ENCODE data around the gene RELL1.

RELL1 gene

DNA sequence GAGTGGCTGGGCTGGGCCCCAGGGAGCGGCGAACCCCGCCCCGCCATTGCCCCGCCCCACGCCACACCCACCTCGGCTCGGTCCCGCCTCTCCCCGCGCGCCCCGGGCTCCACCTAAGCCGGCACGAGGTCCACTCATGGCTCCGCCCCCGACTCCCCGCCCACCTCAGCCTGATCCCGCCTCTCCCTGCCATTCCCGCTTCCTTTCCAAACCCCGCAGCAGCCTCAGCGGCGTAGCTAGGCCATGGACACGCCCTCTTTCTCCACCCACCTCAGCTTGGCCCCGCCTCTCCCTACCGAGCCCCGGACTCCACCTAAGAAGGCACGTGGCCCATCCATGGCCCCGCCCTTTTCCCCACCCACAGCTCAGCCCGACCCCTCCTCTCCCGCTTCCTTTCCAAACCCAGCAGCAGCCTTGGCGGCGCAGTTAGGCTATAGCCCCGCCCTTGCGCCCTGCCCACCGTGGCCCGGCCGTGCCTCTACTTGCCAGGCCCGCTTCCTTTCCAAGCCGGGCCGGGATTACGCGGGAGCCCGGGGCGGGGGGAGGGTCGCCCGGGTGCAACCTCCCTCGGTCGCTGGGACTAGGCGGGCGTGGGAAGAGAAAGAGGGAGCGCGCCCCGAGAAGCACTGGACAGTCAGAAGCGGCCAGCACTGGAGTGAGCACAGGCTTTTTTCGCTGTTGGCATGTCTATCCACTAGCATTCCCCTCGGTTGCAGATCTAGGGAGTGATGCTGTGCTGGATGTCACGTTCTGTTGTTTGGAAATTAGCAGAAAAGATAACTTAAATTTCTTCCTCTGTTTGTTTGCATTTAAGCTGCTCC, at the start of gene RELL1:
TSS of gene RELL1 (minus strand) at position 4 of the 821 bp plus-strand sequence. CDS start 89 bp downstream, outside the sequence.
- DNase-seq (ENCODE audit: low read depth), result peak; percentile 94

DNA sequence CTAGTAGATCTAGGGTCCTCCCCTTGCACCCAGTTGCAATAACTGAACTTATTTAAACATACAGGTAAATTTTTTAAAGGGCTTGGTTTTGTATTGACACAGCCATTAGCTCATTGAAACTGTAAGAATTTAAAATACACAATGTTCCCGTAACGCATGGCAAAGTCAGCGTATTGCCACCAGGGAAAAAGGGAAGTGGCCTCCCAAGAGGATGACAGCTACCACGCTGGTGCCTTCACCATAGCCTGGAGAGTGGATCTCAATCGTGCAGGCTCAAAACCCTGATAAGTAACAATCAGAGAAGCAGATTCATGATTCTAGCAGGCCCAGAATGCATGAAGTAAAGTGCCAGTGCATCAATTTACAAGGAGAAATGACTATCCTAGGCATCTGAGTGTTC, 49.4 kb upstream of the RELL1 start:
- no peak for DNase-seq (ENCODE audit: low read depth)

DNA sequence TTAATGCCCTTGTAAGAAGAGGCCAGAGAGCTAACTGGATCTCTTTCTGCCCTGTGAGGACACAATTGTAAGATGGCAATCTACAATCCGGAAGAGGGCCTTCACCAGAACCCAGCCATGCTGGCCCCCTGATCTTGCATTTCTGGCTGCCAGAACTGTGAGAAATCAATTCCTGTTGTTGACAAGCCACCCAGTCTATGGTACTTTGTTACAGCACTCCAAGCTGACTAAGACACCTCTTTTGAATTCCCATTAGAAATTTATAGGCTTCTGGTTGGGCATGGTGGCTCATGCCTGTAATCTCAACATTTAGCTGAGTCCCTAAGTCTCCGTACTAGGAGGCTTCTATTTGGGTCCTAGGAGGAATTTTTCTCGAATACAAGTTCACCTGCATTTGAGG, 48.8 kb upstream of the RELL1 start:
- DNase-seq (ENCODE audit: low read depth), result no peak

DNA sequence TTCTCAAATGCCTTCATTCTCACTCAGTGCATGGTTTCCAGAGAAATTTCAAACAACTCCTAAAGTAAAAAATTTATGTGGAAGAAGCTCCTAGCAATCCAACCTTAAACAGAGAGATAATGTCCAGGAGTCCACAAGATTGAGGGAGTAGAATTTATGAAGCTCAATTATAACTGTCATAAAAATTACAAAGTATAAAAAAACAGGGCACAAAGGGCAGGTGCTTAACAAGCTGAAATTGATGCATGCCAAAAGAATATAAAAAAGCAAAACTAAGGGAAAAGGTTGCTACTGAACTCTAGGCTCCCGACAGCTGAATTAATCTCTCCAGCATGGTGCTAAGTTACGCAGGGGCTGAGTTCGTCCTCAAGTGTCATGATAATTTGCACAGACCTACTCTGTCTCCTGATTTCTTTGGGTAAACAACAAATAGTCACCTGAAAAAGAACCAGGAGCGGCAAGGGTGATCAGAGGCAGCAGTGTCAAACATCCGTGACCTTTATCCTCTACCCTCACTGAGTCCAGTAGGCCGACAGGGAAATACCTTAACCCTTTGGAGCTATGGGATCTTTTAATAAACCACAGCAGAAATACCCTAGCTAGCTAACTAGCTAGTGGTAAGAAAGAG, 47.2 kb upstream of the RELL1 start:
- DNase-seq (ENCODE audit: low read depth), result no peak

DNA sequence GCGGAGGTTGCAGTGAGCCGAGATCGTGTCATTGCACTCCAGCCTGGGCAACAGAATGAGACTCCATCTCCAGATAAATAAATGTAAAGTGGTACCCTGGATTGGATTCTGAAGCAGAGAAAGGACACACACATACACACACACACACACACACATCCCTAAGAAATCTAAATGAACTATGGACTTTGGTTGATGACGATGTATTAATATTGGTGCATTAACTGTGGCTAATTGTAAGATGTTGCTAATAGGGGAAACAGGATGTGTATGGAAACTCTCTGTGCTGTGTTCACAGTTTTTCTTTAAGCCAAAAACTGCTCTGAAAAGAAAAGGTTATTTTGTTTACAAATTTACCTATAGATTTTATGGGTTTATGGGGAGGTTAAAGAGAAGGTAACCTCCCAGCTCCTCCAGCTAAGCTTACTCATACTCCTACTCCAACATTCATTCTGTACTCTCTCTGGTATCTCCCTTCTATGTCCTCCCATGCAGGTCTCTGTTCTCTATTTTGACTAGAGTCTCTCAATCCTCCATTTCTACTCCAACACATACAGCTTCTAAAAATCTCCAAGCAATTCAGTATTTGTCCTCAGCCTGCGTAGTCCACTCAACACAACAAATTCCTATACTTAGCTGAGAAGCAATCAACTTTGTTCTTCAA, 46.5 kb upstream of the RELL1 start:
- DNase-seq (ENCODE audit: low read depth), result no peak

DNA sequence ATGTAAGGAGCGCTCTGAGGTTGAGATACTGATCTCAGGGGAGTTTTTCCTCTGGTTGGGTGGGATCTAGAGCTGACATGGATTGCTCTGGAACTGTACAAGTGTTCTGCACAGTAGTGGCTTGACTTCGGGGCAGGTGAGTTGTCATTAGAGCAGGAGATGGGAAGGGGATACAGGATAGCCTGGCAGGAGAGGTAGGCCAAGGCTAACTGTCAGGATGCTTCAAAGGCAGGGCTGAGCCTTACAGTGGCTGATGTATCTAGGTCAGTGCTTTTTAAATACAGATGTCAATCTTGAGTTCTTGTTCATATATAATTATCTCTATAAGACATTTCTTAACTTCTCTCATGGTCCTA, 43.5 kb upstream of the RELL1 start:
- no peak for DNase-seq (ENCODE audit: low read depth)

GRCh38 chr4:37728064-37728463, 41.9 kb upstream of the RELL1 start:
- no peak for DNase-seq (ENCODE audit: low read depth)

- no peak for DNase-seq (ENCODE audit: low read depth)
Measured at GRCh38 chr4:37727635-37728034, 41.5 kb upstream of the RELL1 start.

- DNase-seq (ENCODE audit: low read depth), result no peak
Measured at GRCh38 chr4:37726666-37727065, 40.5 kb upstream of the RELL1 start.

- no peak for DNase-seq (ENCODE audit: low read depth)
Measured at GRCh38 chr4:37725718-37726117, 39.5 kb upstream of the RELL1 start.

DNA sequence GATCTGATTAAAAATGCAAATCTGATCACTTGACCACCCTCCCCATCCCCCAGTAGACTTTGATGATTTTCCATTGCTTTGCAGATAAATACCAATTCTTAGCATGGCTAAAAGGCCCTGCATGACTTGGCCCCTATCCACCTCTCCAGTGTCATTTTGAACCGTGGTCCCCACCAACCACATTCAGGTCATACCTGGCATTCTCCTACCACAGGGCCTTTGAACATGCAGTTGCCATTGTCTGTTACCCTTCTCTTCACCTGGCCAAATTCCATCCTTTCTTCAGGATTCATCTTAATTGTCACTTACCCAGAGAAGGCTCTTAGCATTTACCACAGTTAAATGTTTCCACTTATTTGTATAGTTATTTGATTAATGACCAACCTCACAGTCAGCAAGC, 36.9 kb upstream of the RELL1 start:
- DNase-seq (ENCODE audit: low read depth), result no peak

DNA sequence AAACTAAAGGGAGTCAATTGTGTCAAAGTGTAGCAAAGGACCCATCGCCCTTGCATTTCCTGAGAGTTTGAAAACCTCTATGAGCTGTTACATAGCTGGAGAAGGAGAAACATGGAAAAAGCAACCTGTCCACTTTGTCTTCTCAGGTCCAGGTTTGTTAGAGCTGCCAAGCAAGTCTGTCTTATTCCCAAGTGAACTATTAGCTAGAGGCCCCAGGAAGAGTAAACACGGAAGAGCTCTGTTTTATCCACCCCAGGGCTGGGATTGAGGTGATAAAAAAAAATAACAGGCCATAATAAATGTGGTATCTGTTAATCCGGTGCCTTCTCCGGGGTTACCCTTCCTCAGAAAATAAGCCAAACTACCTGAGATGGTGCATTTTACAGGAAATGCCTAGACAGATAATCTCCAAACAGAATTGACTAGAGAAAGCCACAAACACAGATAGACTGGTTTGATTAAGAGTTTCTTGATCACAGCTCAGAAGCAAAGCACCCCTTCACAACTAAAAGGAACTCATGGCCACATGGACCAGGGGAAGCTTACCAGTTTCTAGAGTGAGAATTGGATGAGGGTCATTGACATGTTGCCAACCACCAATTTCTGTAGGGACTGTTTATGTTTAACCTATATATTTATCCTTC, 35.9 kb upstream of the RELL1 start:
- no peak for DNase-seq (ENCODE audit: low read depth)

GRCh38 chr4:37719021-37719420, 32.8 kb upstream of the RELL1 start:
- no peak for DNase-seq (ENCODE audit: low read depth)

DNA sequence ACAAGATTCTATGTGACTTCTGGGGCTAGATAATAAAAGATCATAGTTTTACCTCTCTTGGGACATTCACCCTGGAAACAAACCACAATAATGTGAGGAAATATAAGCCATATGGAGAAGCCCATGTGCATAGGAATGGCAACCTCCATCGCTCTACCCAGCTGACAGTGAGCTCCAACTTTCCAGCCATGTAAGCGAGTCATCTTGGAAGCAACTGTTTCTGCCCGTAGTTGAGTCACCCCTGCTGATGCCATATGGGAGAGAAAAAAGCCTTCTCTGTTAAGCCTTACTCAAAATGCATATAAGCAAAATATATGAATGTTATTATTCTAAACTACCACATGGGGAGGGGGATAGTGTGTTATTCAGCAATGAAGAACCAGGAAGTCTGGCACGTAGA, 31.4 kb upstream of the RELL1 start:
- no peak for DNase-seq (ENCODE audit: low read depth)

DNA sequence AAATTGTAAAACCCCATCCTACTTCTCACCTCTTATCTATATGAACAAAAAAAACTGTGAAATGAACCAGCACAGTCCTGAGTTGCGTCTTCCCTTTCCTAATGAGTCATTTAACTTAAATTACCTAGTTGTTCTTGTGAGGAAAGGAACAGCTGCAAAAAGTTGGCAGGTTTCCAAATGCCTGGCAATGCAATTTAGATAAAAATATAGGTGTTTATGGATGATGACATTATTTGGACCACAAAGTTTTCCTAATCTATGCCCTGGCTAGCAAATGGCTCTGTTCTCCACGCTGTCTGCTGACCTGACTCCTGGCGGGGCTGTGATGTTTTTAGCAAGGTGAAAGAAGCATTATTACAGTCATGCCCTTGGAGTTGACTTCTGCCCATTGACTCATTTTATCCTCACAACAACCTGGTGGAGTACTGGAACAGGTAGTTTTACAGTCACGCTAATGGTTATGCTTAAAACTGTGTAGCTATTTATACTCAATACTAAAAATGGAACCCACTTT, 29.8 kb upstream of the RELL1 start:
- DNase-seq (ENCODE audit: low read depth), result no peak

- no peak for DNase-seq (ENCODE audit: low read depth)
Measured at GRCh38 chr4:37710491-37710890, 24.3 kb upstream of the RELL1 start.

DNA sequence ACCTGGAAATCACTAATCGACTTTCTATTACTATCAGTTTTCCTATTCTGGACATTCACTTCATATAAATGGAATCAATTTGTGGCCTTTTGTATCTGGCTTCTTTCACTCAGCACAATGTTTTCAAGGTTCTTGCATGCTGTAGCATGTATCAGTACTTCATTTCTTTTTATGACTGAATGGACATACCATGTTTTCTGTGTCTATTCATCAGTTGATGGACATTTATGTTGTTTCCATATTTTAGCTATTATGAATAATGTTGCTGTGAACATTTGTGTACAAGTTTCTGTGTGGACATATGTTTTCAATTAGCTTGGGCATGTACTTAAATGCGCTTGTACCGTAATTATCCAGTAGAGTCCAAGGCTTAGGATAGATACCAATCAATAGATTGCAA, 19.9 kb upstream of the RELL1 start:
- DNase-seq (ENCODE audit: low read depth), result no peak

- no peak for DNase-seq (ENCODE audit: low read depth)
Measured at GRCh38 chr4:37705571-37705970, 19.4 kb upstream of the RELL1 start.

GRCh38 chr4:37699868-37700481, 13.8 kb upstream of the RELL1 start:
- no peak for DNase-seq (ENCODE audit: low read depth)

- DNase-seq (ENCODE audit: low read depth), result no peak
Measured at GRCh38 chr4:37697566-37697965, 11.4 kb upstream of the RELL1 start.

- no peak for DNase-seq (ENCODE audit: low read depth)
Measured at GRCh38 chr4:37693450-37694190, 7.4 kb upstream of the RELL1 start.
